Natural killer cell (primary cell): ENCODE data around the gene ZNF185. TPM values are rescaled to one million over a fixed set of nuclear protein-coding genes. Genes with fewer than 3 reads are reported as not detected.
A peak's percentile ranks its signal among the peaks of the same experiment; 100 is the strongest.

ENCODE experiments used
- ATAC-seq, 3 donors: fragments of 150-1000 bp in 2 of 3; fragments of 200-7000 bp in 1 of 3; cut with Tn5 transposase; 1 replicate in 1 of 3; 2 replicates in 2 of 3; pipeline ENCODE4 v1.10.0; 2021; ENCODE audit warnings: mild to moderate bottlenecking in 2 of 3, moderate library complexity in 2 of 3
- DNase-seq, 2 donors: peaks; one replicate each; pipeline versions ENCODE4 v3.0.0 to v3.0.0-alpha.2; 2013 to 2021; ENCODE audit warnings: mixed read lengths in 1 of 2
- H3K27ac ChIP-seq: one replicate; pipeline ENCODE4 v1.5.1; 2013; ENCODE audit warnings: mild to moderate bottlenecking, low read length
- H3K27me3 ChIP-seq: one replicate; pipeline ENCODE4 v1.6.1; 2013; ENCODE audit warnings: low read length; ENCODE audit not compliant: control insufficient read depth, insufficient read depth
- H3K36me3 ChIP-seq: one replicate; pipeline ENCODE4 v1.6.1; 2013; ENCODE audit warnings: low read length; ENCODE audit not compliant: control insufficient read depth, insufficient read depth
- H3K4me1 ChIP-seq: one replicate; pipeline ENCODE4 v1.6.1; 2013; ENCODE audit warnings: low read length; ENCODE audit not compliant: control insufficient read depth, insufficient read depth
- H3K4me3 ChIP-seq: one replicate; pipeline ENCODE4 v1.5.1; 2013; ENCODE audit warnings: low read length
- H3K9me3 ChIP-seq: one replicate; pipeline ENCODE4 v1.6.1; 2013; ENCODE audit warnings: low read length; ENCODE audit not compliant: control insufficient read depth, insufficient read depth
- H3K27ac Mint-ChIP-seq, 2 donors: one replicate each; pipeline ENCODE4 v1.8.0; 2022; ENCODE audit warnings: mild to moderate bottlenecking in 2 of 2, mixed read lengths in 2 of 2, moderate library complexity in 1 of 2
- H3K27me3 Mint-ChIP-seq, 2 donors: one replicate each; pipeline ENCODE4 v1.8.0; 2022; ENCODE audit warnings: low read depth in 2 of 2, mixed read lengths in 2 of 2
- H3K36me3 Mint-ChIP-seq: one replicate; pipeline ENCODE4 v1.8.0; 2022; ENCODE audit warnings: mixed read lengths
- H3K4me1 Mint-ChIP-seq, 2 donors: one replicate each; pipeline ENCODE4 v1.8.0; 2022; ENCODE audit warnings: mixed read lengths in 2 of 2
- H3K4me3 Mint-ChIP-seq: one replicate; pipeline ENCODE4 v1.8.0; 2022; ENCODE audit warnings: mild to moderate bottlenecking, moderate library complexity, mixed read lengths
- H3K9me3 Mint-ChIP-seq, 2 donors: one replicate each; pipeline ENCODE4 v1.8.0; 2022; ENCODE audit warnings: mixed read lengths in 2 of 2
- CTCF ChIP-seq: fragments of 200-600 bp; IDR thresholded peaks from one replicate; pipeline ENCODE4 v1.8.0; 2022; ENCODE audit warnings: antibody characterized with exemption
- WGBS: methylation state at CpG from one replicate; pipeline ENCODE4 v1.1.7; 2013; ENCODE audit warnings: missing lambda C conversion rate; ENCODE audit not compliant: insufficient coverage; 5-methylcytosine and 5-hydroxymethylcytosine counted together
- intact Hi-C: fragments of 100-400 bp; cut with micrococcal nuclease; formaldehyde crosslinking; loops from one replicate; pipeline ENCODE4 v1.14.2; 2022
- total RNA-seq, 4 donors: library from RNA; stranded (reverse); fragments of 120-200 nt in 1 of 4; gene quantifications; one replicate each; pipeline versions ENCODE4 v1.2.3 to v1.2.4, GENCODE V29; 2013 to 2022

The ZNF185 gene
- 10 to 100 TPM in 1 of 3 donors, 1 to 10 TPM in 2; 1.9 to 12.4 (median 6.5) TPM for total RNA-seq
- 11.6 TPM for total RNA-seq (2013)

GRCh38 chrX:152897222-152898131 lies at the start of gene ZNF185:
ZNF185 (plus strand) TSS chrX:152898067; CDS start chrX:152914490, 16,423 bp downstream.
- intact Hi-C loops, result no loop called here
- Histone ChIP-seq H3K4me1 (no peaks in the 10 kb centered on the region), H3K9me3 (no peaks in the 10 kb centered on the region), H3K27me3 (no peaks in the 10 kb centered on the region), H3K4me3 (no peak within 1 kb of the TSS), H3K27ac (no peak within 1 kb of the TSS), H3K36me3 (no peaks in the 10 kb centered on the region)
- H3K27ac Mint-ChIP-seq, result no peak within 1 kb of the TSS
- H3K4me3 Mint-ChIP-seq, result peak within 1 kb of the TSS; percentile 62
- DNase-seq, result no peak
- TF ChIP-seq CTCF, result no peak
- H3K36me3 Mint-ChIP-seq, result no peaks in the 10 kb centered on the region
- no peak for ATAC-seq
- WGBS, result 15% methylated on average over 57 of the region's 64 CpGs
- H3K9me3 Mint-ChIP-seq, result no peaks in the 10 kb centered on the region
- H3K27me3 Mint-ChIP-seq, result peaks cover 9 to 13% of the 10 kb centered on the region in 2 donors
- no peaks in the 10 kb centered on the region for H3K4me1 Mint-ChIP-seq

- Mint-ChIP-seq H3K36me3 (no peaks in the 10 kb centered on the region), H3K27me3 (no peaks in the 10 kb centered on the region), H3K4me1 (peaks cover 0 to 4% of the 10 kb centered on the region in 2 donors), H3K9me3 (no peaks in the 10 kb centered on the region), H3K27ac (no peak overlapping the region), H3K4me3 (no peak overlapping the region)
- TF ChIP-seq CTCF, result no peak
- no peak for ATAC-seq
- H3K4me3 ChIP-seq, result no peak overlapping the region
- H3K4me1 ChIP-seq, result no peaks in the 10 kb centered on the region
- H3K9me3 ChIP-seq, result no peaks in the 10 kb centered on the region
- 80% methylated on average over 1 of the region's 2 CpGs for WGBS
- no peaks in the 10 kb centered on the region for H3K27me3 ChIP-seq
- peaks cover 6% of the 10 kb centered on the region for H3K36me3 ChIP-seq
- no peak overlapping the region for H3K27ac ChIP-seq
- intact Hi-C loops, result no loop called here
- DNase-seq, result no peak
Observed at GRCh38 chrX:152850465-152850864, 47.4 kb upstream of the ZNF185 start.

- Histone ChIP-seq H3K4me3 (no peak overlapping the region), H3K9me3 (no peaks in the 10 kb centered on the region), H3K27me3 (no peaks in the 10 kb centered on the region), H3K27ac (no peak overlapping the region), H3K4me1 (no peaks in the 10 kb centered on the region), H3K36me3 (peaks cover 7% of the 10 kb centered on the region)
- Mint-ChIP-seq H3K4me3 (no peak overlapping the region), H3K36me3 (no peaks in the 10 kb centered on the region), H3K27me3 (no peaks in the 10 kb centered on the region), H3K9me3 (no peaks in the 10 kb centered on the region), H3K4me1 (peaks cover 0 to 4% of the 10 kb centered on the region in 2 donors), H3K27ac (no peak overlapping the region)
- intact Hi-C loops, result no loop called here
- DNase-seq (no peak), ATAC-seq (no peak)
- 100% methylated on average over 6 of the region's 7 CpGs for WGBS
- TF ChIP-seq CTCF, result no peak
Observed at GRCh38 chrX:152853986-152854385, 43.9 kb upstream of the ZNF185 start.
